NOMO-1 treated with DMSO at 0.1 percent for 48 hours (cell line): ENCODE data around the gene ETFB.

ENCODE experiments used
- DNase-seq: peaks from one replicate; lab custom pipeline; 2025; ENCODE audit not compliant: unreplicated experiment; lab: John Stamatoyannopoulos, UW

ETFB gene

DNA sequence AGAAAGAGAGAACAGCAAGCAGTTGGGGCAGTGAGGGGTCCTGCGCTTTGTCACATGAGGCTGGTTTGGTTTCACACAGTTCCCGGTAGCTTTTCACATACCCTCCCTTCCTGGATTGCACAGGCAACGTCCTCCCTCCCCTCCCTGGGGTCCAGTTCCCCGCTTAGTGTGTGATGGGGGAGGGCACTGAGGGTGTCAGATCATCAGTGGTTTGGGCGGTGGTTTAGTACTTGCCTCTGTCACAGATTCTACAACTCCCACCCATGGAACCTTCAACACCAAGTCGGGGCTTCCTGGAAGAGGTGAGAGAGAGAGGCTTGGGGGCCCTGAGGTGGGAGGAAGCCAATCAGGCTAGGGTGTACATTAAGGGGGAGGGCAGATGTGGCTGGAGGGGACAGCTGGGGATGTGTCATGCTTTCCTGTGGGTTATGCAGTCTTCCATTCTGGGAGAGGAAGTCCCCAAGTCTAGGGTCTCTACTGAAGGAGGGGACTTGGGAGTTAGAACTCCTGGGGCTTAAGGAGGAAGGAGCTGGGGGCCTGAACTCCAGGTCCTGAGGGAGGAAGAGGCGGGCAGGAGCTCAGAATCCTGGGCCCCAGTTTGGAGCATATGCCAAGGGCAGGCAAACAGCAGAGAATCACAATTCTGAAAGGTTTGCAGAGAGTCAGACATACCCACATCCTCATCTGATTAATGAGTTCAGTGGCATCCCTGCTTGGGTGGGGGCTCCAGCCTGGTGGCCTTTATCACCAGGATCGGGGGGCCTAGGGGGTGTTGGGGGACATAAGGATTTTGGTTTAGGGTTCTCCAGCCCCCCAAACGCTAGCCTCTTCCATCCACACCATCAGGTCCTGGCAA is 6.7 kb upstream of the ETFB start, which contains the start of gene NKG7:
Gene NKG7, minus strand, starts transcription at position 6 of the 856 bp plus-strand sequence. CDS start 119 bp downstream, outside the sequence.
- peak; percentile 90 for DNase-seq

DNA sequence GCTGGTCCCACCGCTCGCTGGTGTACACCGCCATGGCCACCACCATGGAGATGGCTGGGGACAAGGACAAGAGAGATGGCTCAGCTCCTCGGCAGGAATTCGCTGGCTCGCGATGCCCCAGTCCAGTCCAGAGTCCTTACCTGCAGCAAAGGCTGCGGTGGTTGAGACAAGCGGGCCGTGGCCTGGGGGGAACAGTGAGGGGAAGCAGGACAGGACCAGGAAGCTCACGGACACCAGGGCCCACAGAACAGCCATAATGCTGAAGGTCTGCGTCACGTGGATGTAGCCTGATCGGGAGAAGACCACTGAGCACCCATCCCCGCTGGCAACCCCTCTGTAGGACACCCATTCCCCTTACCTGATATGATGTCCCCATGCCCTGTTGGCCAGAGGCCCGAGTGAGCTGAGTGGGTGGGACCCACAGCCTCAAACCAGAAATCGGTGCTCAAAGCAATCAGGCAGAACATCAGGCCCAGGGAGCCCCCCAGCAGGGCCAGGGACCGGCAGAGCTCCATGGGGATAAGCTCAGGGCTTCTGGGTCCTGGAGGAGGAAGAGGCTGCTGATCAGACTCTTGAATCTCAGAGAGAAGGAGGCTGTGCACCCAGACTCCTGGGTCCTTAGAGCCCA is 5.9 kb upstream of the ETFB start:
- DNase-seq: no peak

DNA sequence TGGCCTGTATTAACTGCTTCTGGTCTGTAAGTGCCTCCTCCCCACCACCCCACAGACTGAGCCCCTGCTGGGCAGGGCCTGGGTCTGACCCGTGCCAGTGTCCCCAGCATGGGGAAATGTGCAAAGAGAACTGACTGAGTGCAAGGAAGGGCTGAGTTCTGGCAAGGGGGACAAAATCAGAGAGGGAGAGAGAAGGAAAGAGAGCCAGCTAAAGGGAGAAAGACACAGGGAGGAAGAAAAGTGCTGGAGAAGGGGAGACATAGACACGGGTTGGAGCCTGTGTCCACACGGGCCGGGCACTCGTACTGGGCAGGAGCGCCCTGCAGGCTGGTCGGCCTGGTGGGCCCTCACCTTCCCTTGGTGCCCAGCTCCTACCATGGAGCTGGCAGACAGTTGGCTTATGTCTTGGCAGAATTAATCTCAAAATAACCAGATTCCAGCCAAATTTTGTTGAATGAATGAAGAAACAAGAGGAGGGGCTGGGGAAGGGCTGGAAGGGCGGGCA is 5.0 kb upstream of the ETFB start:
- no peak for DNase-seq

DNA sequence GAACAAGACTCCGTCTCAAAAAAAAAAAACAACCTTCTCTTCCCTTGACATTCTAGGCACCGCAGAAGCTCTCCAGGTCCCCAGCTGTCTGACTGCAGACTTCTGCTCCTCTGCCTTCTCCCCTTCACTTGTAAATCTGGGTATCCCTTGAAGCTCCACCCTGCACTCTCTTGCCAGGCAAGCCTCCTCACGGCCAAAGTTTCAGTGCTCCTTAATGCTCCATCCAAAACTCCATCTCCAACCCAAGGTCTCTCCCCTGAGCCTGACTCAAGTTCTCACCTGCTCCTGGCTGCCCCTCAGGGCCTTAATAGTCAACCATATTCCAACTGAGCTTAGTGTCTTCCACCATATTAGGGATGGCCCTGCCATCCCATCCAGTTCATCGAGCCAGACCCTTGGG is 4.0 kb upstream of the ETFB start:
- DNase-seq: no peak

DNA sequence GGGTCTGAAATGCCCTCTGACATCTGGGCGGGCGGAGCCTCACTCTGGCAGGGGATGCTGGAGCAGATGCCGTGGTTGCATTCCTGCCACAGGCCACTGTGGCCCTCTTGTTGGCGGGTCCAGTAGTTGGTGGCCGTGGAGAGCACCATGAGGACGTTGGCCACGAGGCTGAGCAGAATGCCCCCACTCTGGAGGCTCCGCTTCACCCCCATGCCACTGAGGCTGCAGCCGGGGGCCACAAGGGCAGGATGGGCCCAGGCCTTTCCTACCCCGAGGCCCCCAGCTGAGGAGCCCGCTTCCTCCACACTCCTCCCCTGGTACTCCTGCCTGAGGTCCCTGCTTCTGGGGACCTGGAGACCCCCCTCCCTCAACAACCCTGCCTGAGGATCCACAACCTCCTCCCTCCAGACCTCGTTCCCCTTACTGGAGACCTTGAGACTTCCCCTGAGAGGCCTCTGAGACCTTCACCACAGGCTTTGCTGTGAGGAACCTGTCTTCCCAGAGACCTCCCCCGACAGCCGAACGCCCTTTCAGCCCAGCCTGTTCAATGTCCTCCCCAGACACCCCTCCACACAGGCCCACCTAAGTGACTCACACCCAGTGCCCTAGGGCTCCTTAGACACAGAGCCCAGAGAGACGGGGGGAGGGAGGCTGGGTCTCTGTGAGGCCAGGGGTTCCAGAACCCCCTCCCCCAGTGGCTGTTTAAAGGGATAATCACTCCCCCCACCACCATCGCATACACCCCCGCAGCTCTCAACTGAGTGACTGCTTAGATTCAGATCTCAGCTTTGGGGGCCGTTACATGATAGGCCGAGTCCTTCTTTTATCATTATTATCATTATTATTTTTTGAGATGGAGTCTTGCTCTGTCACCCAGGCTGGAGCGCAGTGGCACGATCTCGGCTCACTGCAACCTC is 2.4 kb upstream of the ETFB start, which contains the start of gene CLDND2:
Gene CLDND2, minus strand, starts transcription at position 638 of the 917 bp plus-strand sequence. Its CDS starts 426 bp downstream, at position 212.
- peak; percentile 62 for DNase-seq

DNA sequence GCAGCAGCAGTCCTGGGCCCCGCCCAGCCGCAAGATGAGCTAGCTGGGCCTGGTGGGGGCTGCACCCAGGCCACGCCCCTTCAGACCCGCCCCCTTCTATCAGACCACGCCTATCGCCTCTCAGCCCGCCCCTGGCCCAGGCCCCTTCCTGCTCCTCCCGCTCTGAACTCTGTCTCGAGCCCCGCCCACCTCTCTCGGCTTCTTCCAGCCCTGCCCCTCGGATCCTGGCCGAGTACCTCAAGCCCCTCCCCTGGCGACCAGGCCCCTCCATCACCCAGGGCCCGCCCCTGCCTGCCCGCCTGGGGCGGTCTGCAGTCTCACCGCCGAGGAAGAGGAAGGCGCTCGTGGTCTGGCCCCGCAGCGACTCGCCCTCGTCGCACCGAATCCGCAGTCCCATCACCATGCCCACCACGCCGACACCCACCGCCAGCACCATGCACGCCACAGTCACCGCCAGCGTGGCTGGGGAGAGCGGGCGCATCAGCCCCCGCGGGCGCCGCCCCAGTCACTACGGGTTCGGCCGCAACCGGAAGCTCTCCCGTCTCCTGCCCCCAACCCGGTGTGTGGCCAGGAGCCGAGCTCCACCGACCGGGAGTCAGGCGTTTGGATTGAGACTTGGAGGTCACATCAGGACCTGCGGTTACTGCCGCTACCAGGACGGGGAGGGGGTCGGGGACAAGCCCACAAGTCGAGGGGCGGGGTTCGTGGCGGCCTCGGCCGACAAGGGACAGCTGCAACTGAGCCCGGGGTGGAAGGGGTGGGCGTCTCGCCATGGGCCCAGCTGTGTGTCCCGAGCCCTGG is 1.6 kb upstream of the ETFB start:
- peak; percentile 99 for DNase-seq

DNA sequence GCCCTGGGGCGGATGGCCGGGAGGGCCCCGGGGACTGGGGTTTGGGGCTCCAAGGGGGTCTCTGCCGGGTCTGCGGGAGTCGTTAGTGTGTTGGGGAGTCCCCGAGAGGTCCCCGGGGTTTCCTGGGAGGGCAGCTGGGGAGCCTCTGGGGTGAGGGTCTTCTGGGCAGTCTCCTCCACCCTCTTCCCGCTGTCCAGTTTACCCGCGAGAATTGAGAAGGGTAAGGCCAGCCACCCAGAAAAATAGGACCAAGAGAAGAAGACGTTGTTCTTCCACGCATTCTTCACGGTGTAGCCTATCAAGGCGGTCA is 1.0 kb upstream of the ETFB start:
- DNase-seq: no peak

DNA sequence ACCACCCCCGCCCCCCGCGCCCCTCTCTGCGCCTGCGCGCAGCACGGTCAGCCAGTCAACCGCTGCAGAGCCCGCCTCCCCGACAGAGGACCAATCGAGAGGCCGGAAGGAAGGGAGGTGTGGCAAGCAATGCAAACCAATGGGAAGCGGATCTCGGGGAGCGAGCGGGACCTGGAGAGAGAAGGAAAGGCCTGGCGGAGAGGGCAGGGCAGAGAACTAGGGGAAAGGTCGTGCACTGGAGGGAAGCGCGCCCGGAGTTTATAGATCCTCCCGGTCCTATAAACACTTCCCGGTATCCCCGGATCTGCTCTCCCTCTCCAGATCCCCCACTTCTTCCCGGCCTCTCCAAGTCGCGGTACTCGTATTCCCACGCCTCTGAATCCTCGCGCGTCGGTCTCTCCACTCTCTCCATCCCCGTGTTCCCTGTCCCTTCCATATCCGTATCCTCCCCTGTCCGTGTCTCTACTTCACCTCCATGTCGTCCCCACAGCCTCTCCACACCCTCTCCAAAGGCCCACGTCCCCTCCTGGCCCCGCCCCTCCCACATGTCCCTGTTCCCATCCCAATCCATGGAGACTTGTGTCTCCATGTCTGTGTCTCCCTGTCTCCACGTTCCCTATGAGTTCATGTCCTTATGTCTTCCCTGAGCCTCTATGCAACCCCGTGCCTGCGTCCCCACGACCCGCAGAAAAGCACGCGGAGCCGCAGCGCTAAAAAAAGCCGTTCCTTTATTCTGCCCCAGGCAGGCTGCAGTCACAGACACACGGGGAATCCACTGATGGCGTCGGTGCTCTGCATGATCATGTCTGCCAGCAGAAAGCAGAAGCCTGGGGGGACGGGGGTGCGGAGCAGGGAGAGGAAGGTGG is 434 bp upstream of the ETFB start:
- DNase-seq: peak; percentile 99

DNA sequence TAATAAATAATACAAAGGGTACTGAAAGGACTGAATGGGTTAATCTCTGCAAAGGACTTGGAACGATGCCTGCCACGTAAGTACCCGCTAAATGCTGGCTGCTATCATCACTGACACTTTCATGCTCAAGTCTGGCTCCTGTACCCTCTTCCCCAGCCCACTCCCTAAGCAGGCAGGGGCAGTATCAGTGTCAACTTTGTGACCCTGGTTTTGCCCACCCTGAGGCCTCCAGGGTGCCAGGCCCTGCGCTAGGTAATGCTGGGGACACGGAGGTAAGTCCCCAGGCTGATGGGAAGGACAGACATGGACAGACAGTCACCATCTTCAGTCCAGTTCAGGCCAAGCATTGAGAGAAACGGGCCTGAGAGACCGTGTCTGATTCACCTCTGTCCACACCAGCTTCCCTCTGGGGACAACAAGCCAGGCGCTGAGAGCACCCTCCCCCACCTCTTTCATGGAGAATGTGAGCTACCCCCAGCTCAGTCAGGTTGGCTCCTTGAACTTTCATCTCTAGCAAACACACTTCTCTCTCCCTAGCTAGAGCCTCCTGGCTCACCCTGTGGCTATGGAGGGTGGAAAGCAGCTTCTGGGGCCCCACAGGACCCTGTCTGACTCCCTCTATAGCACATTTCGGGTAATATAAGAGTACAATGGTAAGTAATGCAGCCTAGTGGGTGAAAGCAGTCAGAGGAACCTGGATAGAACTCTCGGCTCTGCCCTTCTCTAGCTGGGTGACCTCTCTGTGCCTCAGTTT is 800 bp downstream of the ETFB start:
- peak; percentile 36 for DNase-seq

DNA sequence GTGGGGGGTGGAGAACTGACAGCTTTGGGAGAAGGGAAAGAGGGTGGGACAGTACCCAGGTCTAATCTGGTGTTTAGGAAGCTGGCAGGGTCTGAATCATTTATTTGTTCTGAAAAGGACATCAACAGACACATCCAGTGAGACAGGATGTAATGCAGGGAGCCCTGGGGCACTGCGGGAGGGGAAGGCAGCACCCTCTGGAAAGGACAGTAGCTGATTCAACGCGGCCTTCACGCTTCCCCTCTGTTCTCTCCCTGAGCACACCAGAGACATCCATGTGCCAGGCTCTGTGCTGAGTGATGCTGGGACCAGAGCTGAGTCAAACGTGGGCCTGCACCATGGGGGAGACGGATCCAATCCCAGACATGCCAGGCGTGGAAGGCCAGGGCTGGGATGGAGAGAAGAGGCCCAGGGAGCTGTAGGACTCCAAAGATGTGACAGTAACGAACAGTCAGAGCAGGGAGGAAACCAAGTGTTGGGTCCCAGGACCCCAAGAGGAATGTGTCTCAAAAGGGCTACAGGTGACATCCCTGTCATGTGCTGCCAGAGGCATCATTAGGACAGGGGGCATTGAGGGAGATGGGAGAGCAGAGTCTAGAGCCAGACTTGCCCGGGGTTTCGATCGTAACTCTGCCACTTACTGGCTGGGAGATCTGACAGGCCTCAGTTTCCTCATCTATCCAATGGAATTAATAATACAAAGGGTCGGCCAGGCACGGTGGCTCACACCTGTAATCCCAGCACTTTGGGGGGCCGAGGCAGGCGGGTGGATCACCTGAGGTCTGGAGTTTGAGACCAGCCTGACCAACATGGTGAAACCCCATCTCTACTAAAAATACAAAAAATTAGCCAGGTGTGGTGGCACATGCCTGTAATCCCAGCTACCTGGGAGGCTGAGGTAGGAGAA is 1.7 kb downstream of the ETFB start:
- no peak for DNase-seq

DNA sequence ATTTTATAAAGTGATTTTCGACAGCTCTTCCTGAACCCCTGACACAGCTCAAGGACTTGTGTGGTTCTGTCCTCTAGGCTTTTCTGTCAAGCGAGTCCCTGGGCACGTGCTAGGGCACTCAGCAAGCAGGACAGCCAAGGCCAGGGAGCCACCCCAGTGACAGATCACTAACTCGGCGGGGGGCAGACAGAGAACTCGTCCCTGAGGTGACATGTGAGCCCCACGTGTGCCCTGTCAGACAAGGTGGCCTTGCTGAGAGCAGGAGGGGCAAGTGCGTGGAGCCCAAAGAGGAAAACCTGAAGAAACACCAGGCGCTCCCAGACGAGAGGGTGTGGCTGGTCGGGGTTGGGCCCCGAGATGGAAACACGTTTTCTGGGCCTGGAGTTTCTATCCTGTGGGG is 4.9 kb downstream of the ETFB start:
- no peak for DNase-seq

DNA sequence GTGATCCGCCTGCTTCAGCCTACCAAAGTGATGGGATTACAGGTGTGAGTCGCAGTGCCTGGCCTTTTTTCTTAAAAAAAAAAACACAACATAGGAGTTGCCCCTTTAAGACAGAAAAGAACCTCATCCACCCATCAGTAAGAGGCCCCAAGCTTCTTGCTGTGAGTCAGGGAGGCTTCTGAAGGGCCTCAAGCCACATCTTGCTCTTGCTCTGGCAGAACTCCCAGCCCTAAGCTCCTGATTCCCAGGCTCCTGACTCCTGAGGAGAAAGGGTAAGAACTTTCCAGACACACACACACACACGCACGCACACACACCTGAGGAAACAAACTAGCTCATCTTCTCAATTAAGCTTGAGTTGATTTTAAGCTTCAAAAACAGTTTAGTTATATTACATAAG is 6.9 kb downstream of the ETFB start:
- no peak for DNase-seq

DNA sequence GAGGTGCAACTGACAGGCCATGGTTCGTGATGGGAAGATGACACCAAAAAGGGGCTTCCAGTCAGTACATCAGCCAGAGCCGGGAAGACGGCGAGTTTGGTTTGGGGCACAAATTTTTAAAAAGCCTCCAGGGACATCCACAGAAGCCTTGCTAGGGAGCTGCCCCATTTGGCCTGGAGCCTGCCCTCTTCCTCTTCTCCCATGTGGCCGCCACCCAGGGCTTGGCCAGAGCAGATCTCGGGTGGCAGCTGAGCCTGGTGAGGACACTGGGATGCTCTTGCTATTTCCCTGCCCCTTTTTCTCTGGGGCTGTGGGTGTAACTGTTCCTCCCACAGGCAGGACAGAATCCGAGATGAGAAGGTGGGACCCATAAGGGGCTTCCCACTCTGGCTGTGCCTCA is 8.2 kb downstream of the ETFB start:
- DNase-seq: no peak

DNA sequence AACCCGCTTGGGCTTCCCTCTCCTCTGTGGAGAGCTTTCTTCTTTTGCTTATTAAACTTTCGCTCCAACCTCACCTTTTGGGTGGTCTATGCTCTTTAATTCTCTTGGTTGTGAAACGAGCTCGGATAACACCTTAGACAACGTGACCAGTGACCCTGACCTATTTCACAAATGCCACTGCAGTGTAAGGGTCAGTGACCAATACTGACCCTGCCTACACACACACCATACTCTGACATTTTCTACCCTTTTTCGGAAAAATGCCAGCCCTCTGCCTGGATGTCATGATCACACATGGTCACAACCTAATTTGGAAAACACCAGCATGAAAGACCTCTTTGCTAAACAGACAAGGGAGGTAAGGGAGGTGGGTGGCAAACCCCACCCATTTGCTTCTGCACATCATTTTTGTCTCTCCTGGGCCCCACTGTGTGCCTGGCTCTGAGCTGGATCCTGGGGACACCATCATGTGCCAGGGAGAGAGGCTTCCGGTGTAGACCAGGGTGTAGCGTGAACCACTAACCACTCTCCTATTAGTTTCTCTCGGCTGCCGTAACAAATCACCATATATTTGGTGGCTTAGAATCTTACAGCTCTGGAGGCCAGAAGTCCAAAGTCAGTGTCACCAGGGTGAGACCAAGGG is 9.9 kb downstream of the ETFB start:
- DNase-seq: no peak

DNA sequence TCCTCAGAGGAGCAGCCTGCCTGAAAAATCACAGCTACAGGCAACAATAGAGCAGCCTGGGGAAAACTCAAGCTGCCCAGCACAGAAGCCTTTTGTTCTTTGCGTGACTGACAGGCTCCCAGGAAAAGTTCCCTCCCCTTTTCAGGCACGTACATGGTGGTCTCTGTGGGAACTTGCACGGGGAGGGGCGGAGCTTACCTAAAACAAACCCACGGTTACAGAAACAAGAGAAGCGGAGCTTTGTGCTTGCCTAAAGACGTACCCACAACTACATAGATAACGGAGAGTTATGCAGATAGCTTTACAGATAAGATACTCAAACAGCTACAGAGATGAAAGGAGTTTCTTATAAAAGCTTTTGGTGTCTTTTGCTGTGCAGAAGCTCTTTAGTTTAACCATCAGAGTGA is 11.4 kb downstream of the ETFB start:
- no peak for DNase-seq

DNA sequence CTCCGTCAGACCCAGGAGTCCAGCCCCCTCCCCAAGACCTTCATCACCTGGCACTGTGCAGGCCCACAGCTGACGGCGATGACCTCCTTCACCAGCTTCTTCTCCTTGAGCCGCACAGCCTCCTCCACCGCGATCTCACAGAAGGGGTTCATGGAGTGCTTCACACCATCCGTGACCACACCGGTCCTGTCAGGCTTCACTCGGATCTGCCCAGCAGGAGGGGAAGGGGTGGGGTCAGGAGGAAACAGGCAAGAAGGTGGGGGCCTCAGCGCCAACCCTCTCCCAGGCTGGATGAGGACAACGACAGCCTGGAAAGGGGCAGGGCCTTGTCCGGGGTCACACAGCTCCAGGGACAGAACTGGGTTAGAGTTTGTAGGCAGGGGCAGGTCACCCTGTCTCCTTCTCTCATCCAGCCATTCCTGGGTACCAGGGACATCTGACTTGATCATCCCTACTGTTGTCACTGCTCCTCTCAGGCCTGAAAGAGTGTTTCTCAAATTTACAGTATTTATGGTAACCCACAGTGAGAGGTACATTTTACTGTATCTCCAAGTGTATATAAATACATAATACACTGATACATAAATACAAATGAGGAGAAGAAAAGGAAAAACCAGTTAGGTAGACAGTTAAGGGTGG is 12.0 kb downstream of the ETFB start:
- no peak for DNase-seq
